DLD1 (cell line): Measurements from ENCODE around the gene SETD1B.
"Not testable (repeated sequence)": the region's sequence is repeated elsewhere in the genome, so short reads cannot be mapped to it uniquely, and the experiment has no call there.

Experiments used
- in situ Hi-C: cut with HindIII; loops from 2 replicates; pipeline ENCODE4 v1.10.0; 2017; ENCODE audit warnings: low sequenced_read_pairs

The SETD1B gene

GRCh38 chr12:121803861-121804416, at the start of gene SETD1B:
TSS of gene SETD1B (plus strand) at chr12:121804009. CDS start at chr12:121804738, 729 bp downstream.
- in situ Hi-C loops = no loop called here

GRCh38 chr12:121754836-121755235, 49.0 kb upstream of the SETD1B start:
- in situ Hi-C loops = no loop called here

GRCh38 chr12:121755591-121755990, 48.2 kb upstream of the SETD1B start:
- in situ Hi-C loops = no loop called here

- in situ Hi-C loops = not testable (repeated sequence)
Measured at GRCh38 chr12:121758536-121758935, 45.3 kb upstream of the SETD1B start.

GRCh38 chr12:121762269-121762668, 41.5 kb upstream of the SETD1B start:
- in situ Hi-C loops = no loop called here

- in situ Hi-C loops = no loop called here
Measured at GRCh38 chr12:121764808-121765207, 39.0 kb upstream of the SETD1B start.

GRCh38 chr12:121765573-121765972, 38.2 kb upstream of the SETD1B start:
- in situ Hi-C loops = no loop called here

- in situ Hi-C loops = no loop called here
Measured at GRCh38 chr12:121766290-121767039, 37.3 kb upstream of the SETD1B start.

GRCh38 chr12:121767525-121768016, 36.2 kb upstream of the SETD1B start:
- in situ Hi-C loops = no loop called here

- in situ Hi-C loops = no loop called here
Measured at GRCh38 chr12:121769297-121769830, 34.4 kb upstream of the SETD1B start.

GRCh38 chr12:121769831-121770301, 33.9 kb upstream of the SETD1B start:
- in situ Hi-C loops = no loop called here

- in situ Hi-C loops = no loop called here
Measured at GRCh38 chr12:121770388-121770787, 33.4 kb upstream of the SETD1B start.

GRCh38 chr12:121770813-121771625, 32.8 kb upstream of the SETD1B start:
- in situ Hi-C loops = no loop called here

- in situ Hi-C loops = no loop called here
Measured at GRCh38 chr12:121773011-121773777, 30.6 kb upstream of the SETD1B start.

- in situ Hi-C loops = no loop called here
Measured at GRCh38 chr12:121774968-121775474, 28.8 kb upstream of the SETD1B start.

GRCh38 chr12:121775501-121775900, 28.3 kb upstream of the SETD1B start:
- in situ Hi-C loops = no loop called here

- in situ Hi-C loops = no loop called here
Measured at GRCh38 chr12:121776190-121777098, 27.4 kb upstream of the SETD1B start.

GRCh38 chr12:121778567-121779421, 25.0 kb upstream of the SETD1B start:
- in situ Hi-C loops = no loop called here
